Measurements from ENCODE around the gene TMTC1.
A peak's percentile ranks its signal among the peaks of the same experiment; 100 is the strongest.

TMTC1 gene

GRCh38 chr12:29738365-29738764 lies 45.4 kb downstream of the TMTC1 start:
- no peak for DNase-seq

GRCh38 chr12:29737644-29738043 lies 46.1 kb downstream of the TMTC1 start:
- DNase-seq = peak; percentile 21

GRCh38 chr12:29735604-29736003 lies 48.1 kb downstream of the TMTC1 start:
- DNase-seq = no peak

- no peak for DNase-seq
Observed at GRCh38 chr12:29734734-29735133, 49.0 kb downstream of the TMTC1 start.

- DNase-seq = no peak
Observed at GRCh38 chr12:29734305-29734704, 49.4 kb downstream of the TMTC1 start.

- no peak for DNase-seq
Observed at GRCh38 chr12:29733501-29733900, 50.2 kb downstream of the TMTC1 start.

GRCh38 chr12:29733060-29733459 lies 50.7 kb downstream of the TMTC1 start:
- DNase-seq = no peak

GRCh38 chr12:29732593-29732992 lies 51.1 kb downstream of the TMTC1 start:
- no peak for DNase-seq

- DNase-seq = no peak
Observed at GRCh38 chr12:29732191-29732590, 51.6 kb downstream of the TMTC1 start.

- DNase-seq = no peak
Observed at GRCh38 chr12:29731591-29731990, 52.2 kb downstream of the TMTC1 start.

- DNase-seq = no peak
Observed at GRCh38 chr12:29730481-29730880, 53.3 kb downstream of the TMTC1 start.

- no peak for DNase-seq
Observed at GRCh38 chr12:29728030-29728429, 55.7 kb downstream of the TMTC1 start.

- no peak for DNase-seq
Observed at GRCh38 chr12:29726741-29727348, 56.9 kb downstream of the TMTC1 start.

GRCh38 chr12:29726321-29726692 lies 57.4 kb downstream of the TMTC1 start:
- DNase-seq = peak; percentile 77

- DNase-seq = peak; percentile 91
Observed at GRCh38 chr12:29725587-29726320, 58.0 kb downstream of the TMTC1 start.

GRCh38 chr12:29722164-29722563 lies 61.6 kb downstream of the TMTC1 start:
- DNase-seq = no peak

- no peak for DNase-seq
Observed at GRCh38 chr12:29719381-29719780, 64.4 kb downstream of the TMTC1 start.

GRCh38 chr12:29717540-29718100 lies 66.1 kb downstream of the TMTC1 start:
- DNase-seq = no peak

GRCh38 chr12:29714966-29715365 lies 68.8 kb downstream of the TMTC1 start:
- no peak for DNase-seq

- DNase-seq = no peak
Observed at GRCh38 chr12:29713729-29714128, 70.0 kb downstream of the TMTC1 start.

GRCh38 chr12:29711381-29711780 lies 72.4 kb downstream of the TMTC1 start:
- DNase-seq = no peak

GRCh38 chr12:29710104-29710503 lies 73.6 kb downstream of the TMTC1 start:
- peak; percentile 92 for DNase-seq

- peak; percentile 50 for DNase-seq
Observed at GRCh38 chr12:29709496-29710040, 74.2 kb downstream of the TMTC1 start.

GRCh38 chr12:29709054-29709453 lies 74.7 kb downstream of the TMTC1 start:
- DNase-seq = no peak
